HepG2 (cell line): Measurements from ENCODE around the gene CFTR. TPM values are rescaled to one million over a fixed set of nuclear protein-coding genes. Genes with fewer than 3 reads are reported as not detected.

Source experiments
- ATAC-seq: fragments of 200-7000 bp; cut with Tn5 transposase; 3 replicates; pipeline ENCODE4 v1.9.1; 2020; ENCODE audit warnings: mild to moderate bottlenecking, moderate library complexity
- BruUV-seq: library from RNA; stranded (reverse); fragments of 400-500 nt; replicated peaks from 2 replicates; lab custom pipeline; 2021; lab: Mats Ljungman, UMichigan
- CTCF ChIA-PET: fragments of 300-600 bp; formaldehyde crosslinking; extraction: SDS; loops from one replicate; lab custom pipeline; 2021; ENCODE audit warnings: low total read pairs, inconsistent platforms, low intra/inter-chr PET ratio; lab: Yijun Ruan, JAX
- POLR2A ChIA-PET: fragments of 350-600 bp; sonication (Branson Sonifier 250); formaldehyde crosslinking; loops from one replicate; lab custom pipeline; 2020; ENCODE audit warnings: antibody characterized with exemption, inconsistent platforms; lab: Yijun Ruan, JAX
- DNase-seq: peaks from one replicate; pipeline ENCODE4 v3.0.0-alpha.2; 2015; ENCODE audit warnings: low spot score
- FAIRE-seq: peaks from 3 replicates; lab custom pipeline; 2011; peaks lifted over from hg19 to GRCh38; lab: Jason Lieb, UNC
- H2AFZ ChIP-seq: one replicate; pipeline ENCODE4 v1.6.1; 2011; ENCODE audit warnings: low read length, inconsistent platforms
- H3K27ac ChIP-seq: fragments of 300-600 bp; 3 replicates; pipeline ENCODE4 v1.8.0; 2011; ENCODE audit warnings: mixed run types, mild to moderate bottlenecking, mixed read lengths, low read length, inconsistent platforms; ENCODE audit not compliant: insufficient read depth; ENCODE audit errors: extremely low read length
- H3K27me3 ChIP-seq, 2 experiments: fragments of 200-600 bp in 1 of 2; 2 replicates in 1 of 2; 3 replicates in 1 of 2; pipeline versions ENCODE4 v1.6.0 to v1.8.0; 2011; ENCODE audit warnings: low read length in 2 of 2, mild to moderate bottlenecking in 2 of 2, moderate library complexity in 2 of 2, inconsistent platforms in 1 of 2; ENCODE audit not compliant: insufficient read depth in 2 of 2, control insufficient read depth in 1 of 2
- H3K36me3 ChIP-seq, 2 experiments: fragments of 200-600 bp in 1 of 2; replicated peaks in 1 of 2; 2 replicates in 1 of 2; 3 replicates in 1 of 2; pipeline versions ENCODE4 v1.5.1 to v1.8.0; 2011; ENCODE audit warnings: low read length in 2 of 2, inconsistent platforms in 1 of 2; ENCODE audit not compliant: insufficient read depth in 2 of 2, control insufficient read depth in 1 of 2
- H3K4me1 ChIP-seq: 2 replicates; pipeline ENCODE4 v1.5.1; 2012; ENCODE audit warnings: low read length, inconsistent platforms; ENCODE audit not compliant: insufficient read depth
- H3K4me2 ChIP-seq: 2 replicates; pipeline ENCODE4 v1.6.0; 2011; ENCODE audit warnings: low read depth, low read length, inconsistent platforms
- H3K4me3 ChIP-seq, 3 experiments: fragments of 200-600 bp in 1 of 3; sonication (generic), shearing (Covaris generic) in 1 of 3; replicated peaks in 1 of 3; 2 replicates each; pipeline ENCODE4 v1.5.1; 2011 to 2016; ENCODE audit warnings: low read length in 3 of 3, inconsistent platforms in 2 of 3, low read depth in 2 of 3, mild to moderate bottlenecking in 2 of 3, control low read depth in 1 of 3, mixed read lengths in 1 of 3; ENCODE audit not compliant: insufficient read depth in 1 of 3
- H3K79me2 ChIP-seq: one replicate; pipeline ENCODE4 v1.6.1; 2011; ENCODE audit warnings: low read length, inconsistent platforms; ENCODE audit not compliant: insufficient read depth
- H3K9ac ChIP-seq: 2 replicates; pipeline ENCODE4 v1.6.0; 2011; ENCODE audit warnings: mild to moderate bottlenecking, low read depth, low read length, inconsistent platforms; ENCODE audit not compliant: insufficient read depth
- H3K9me3 ChIP-seq: 2 replicates; pipeline ENCODE4 v1.5.1; 2012; ENCODE audit warnings: mild to moderate bottlenecking, low read length
- H4K20me1 ChIP-seq: 2 replicates; pipeline ENCODE4 v1.6.0; 2011; ENCODE audit warnings: inconsistent platforms, mild to moderate bottlenecking, low read length, moderate library complexity; ENCODE audit not compliant: insufficient read depth
- CHD4 ChIP-seq: fragments of 200-600 bp; sonication (generic); IDR thresholded peaks from 2 replicates; pipeline ENCODE4 v1.7.0; 2017; ENCODE audit warnings: mild to moderate bottlenecking, low read length, borderline replicate concordance
- HDAC2 ChIP-seq: sonication (generic); formaldehyde crosslinking; IDR thresholded peaks from 2 replicates; pipeline ENCODE4 v1.4.0; 2020; ENCODE audit warnings: missing genetic modification reagents
- KDM1A ChIP-seq: IDR thresholded peaks from 2 replicates; pipeline ENCODE4 v1.6.1; 2016; ENCODE audit warnings: missing compliant biosample characterization
- MAFK ChIP-seq, 2 experiments: IDR thresholded peaks in 1 of 2; conservative IDR thresholded peaks in 1 of 2; 2 replicates each; pipeline ENCODE4 v1.6.1; 2011; ENCODE audit warnings: improper control_type of control experiment in 2 of 2, low read length in 2 of 2
- MAZ ChIP-seq, 2 experiments: sonication (generic) in 1 of 2; formaldehyde crosslinking in 1 of 2; IDR thresholded peaks; 2 replicates each; pipeline versions ENCODE4 v1.5.0 to v1.6.1; 2012 to 2020; ENCODE audit warnings: low read depth in 2 of 2, mild to moderate bottlenecking in 2 of 2, borderline replicate concordance in 1 of 2, improper control_type of control experiment in 1 of 2, low read length in 1 of 2, missing genetic modification reagents in 1 of 2, moderate library complexity in 1 of 2
- MLX ChIP-seq: IDR thresholded peaks from 2 replicates; pipeline ENCODE4 v1.6.1; 2016
- MXD3 ChIP-seq: IDR thresholded peaks from 2 replicates; pipeline ENCODE4 v1.6.1; 2016; ENCODE audit warnings: mild to moderate bottlenecking, missing biosample characterization, missing genetic modification reagents
- NFKBIZ ChIP-seq: IDR thresholded peaks from 2 replicates; pipeline ENCODE4 v1.6.1; 2018; ENCODE audit warnings: missing genetic modification reagents, missing compliant biosample characterization
- NONO ChIP-seq, 2 experiments: fragments of 450-650 bp in 1 of 2; sonication (generic) in 1 of 2; formaldehyde crosslinking in 1 of 2; IDR thresholded peaks in 1 of 2; conservative IDR thresholded peaks in 1 of 2; 2 replicates each; pipeline versions ENCODE4 v1.6.1 to v1.8.0; 2017 to 2022; ENCODE audit warnings: mild to moderate bottlenecking in 1 of 2, missing genetic modification reagents in 1 of 2, moderate library complexity in 1 of 2
- NRL ChIP-seq: sonication (generic); formaldehyde crosslinking; IDR thresholded peaks from 2 replicates; pipeline ENCODE4 v1.5.0; 2020; ENCODE audit warnings: missing genetic modification reagents, mild to moderate bottlenecking, moderate library complexity, borderline replicate concordance
- RAD51 ChIP-seq: fragments of 450-650 bp; IDR thresholded peaks from 2 replicates; pipeline ENCODE4 v1.6.1; 2016; ENCODE audit warnings: borderline replicate concordance
- RFXAP ChIP-seq: sonication (generic); formaldehyde crosslinking; IDR thresholded peaks from 2 replicates; pipeline ENCODE4 v1.4.0; 2020; ENCODE audit warnings: missing genetic modification reagents, borderline replicate concordance
- SRSF4 ChIP-seq: fragments of 200-400 bp; formaldehyde crosslinking; IDR thresholded peaks from one replicate; pipeline ENCODE4 v1.6.1; 2018; ENCODE audit warnings: mild to moderate bottlenecking, low read depth, low read length, moderate library complexity; ENCODE audit not compliant: poor library complexity, severe bottlenecking
- TOPORS ChIP-seq: sonication (generic); formaldehyde crosslinking; IDR thresholded peaks from 2 replicates; pipeline ENCODE4 v1.8.0; 2023; ENCODE audit warnings: mild to moderate bottlenecking, missing genetic modification reagents
- ZBTB7A ChIP-seq: sonication (generic); formaldehyde crosslinking; IDR thresholded peaks from 2 replicates; pipeline ENCODE4 v1.8.0; 2022; ENCODE audit warnings: mild to moderate bottlenecking, missing genetic modification reagents
- ZBTB7B ChIP-seq: sonication (generic); formaldehyde crosslinking; IDR thresholded peaks from 2 replicates; pipeline ENCODE4 v1.4.0; 2020; ENCODE audit warnings: missing genetic modification reagents
- ZNF276 ChIP-seq: sonication (generic); formaldehyde crosslinking; IDR thresholded peaks from 2 replicates; pipeline ENCODE4 v1.4.0; 2020; ENCODE audit warnings: mild to moderate bottlenecking, low read depth, missing genetic modification reagents
- ZNF605 ChIP-seq: sonication (generic); formaldehyde crosslinking; IDR thresholded peaks from 2 replicates; pipeline ENCODE4 v1.8.0; 2022; ENCODE audit warnings: mild to moderate bottlenecking, missing genetic modification reagents
- WGBS: methylation state at CpG from one replicate; pipeline ENCODE4 v1.1.6; 2017; ENCODE audit warnings: low lambda C conversion rate; 5-methylcytosine and 5-hydroxymethylcytosine counted together
- in situ Hi-C: cut with HindIII; loops from 2 replicates; pipeline ENCODE4 v1.10.0; 2017; ENCODE audit warnings: low pct_unique_long_range_greater_than_20kb; ENCODE audit not compliant: extremely low pct_ligation_motif_present
- intact Hi-C: fragments of 100-400 bp; cut with micrococcal nuclease; formaldehyde crosslinking; loops from one replicate; pipeline ENCODE4 v1.10.0; 2022; ENCODE audit not compliant: unreplicated experiment
- polyA plus RNA-seq, 8 experiments: library from polyadenylated mRNA; depleted of rRNA in 3 of 8; stranded (reverse) in 7 of 8; unstranded in 1 of 8; fragments of >200 nt; fragmentation: Illumina TruSeq in 4 of 8; extraction: Trizol in 4 of 8; gene quantifications; 2 replicates each; pipeline versions ENCODE4 v1.2.1 to v1.2.3, GENCODE V29; 2011 to 2016; ENCODE audit warnings: low read depth in 4 of 8, missing spikeins in 1 of 8, mixed read lengths in 1 of 8; ENCODE audit not compliant: insufficient read depth in 1 of 8
- total RNA-seq, 5 experiments: library from RNA; depleted of rRNA; stranded (reverse); fragments of >200 nt; fragmentation: Illumina TruSeq; extraction: Trizol; gene quantifications; 2 replicates each; pipeline ENCODE4 v1.2.3, GENCODE V29; 2016; ENCODE audit warnings: low read depth in 1 of 5

CFTR gene
- total and polyA plus RNA-seq, 2 of the 13 experiments (the other 11 are each of a cell fraction or from before 2014, with no cell fraction given), result not detected

GRCh38 chr7:117612637-117613036 is 132.8 kb downstream of the CFTR start (continued):
- TF ChIP-seq MLX (CRISPR knock-in tag) (no peak), SRSF4 (no peak), MAFK (conservative IDR thresholded peaks at IDR 0.05 in 1 of 2, IDR thresholded peaks at IDR 0.05 in 1 of 2; ENCODE audit: low read length in 2 of 2) (no peak), NRL (no peak), NFKBIZ (CRISPR knock-in tag) (no peak), RAD51 (no peak), KDM1A (CRISPR knock-in tag) (no peak), ZBTB7B (CRISPR knock-in tag) (no peak), MAZ (IDR thresholded peaks at IDR 0.05; ENCODE audit: borderline replicate concordance, low read depth, low read length) (no peak), MAZ (CRISPR knock-in tag; IDR thresholded peaks at IDR 0.05; ENCODE audit: low read depth) (no peak), NONO (IDR thresholded peaks at IDR 0.05) (no peak), NONO (CRISPR knock-in tag; conservative IDR thresholded peaks at IDR 0.05) (no peak), ZNF276 (no peak)

GRCh38 chr7:117616694-117617093 is 136.9 kb downstream of the CFTR start:
- H4K20me1 ChIP-seq, result no peaks in the 10 kb centered on the region
- FAIRE-seq (no peak), DNase-seq (no peak), ATAC-seq (no peak)
- no peak overlapping the region for H3K4me3 ChIP-seq
- no TSS peak for BruUV-seq
- ChIA-PET POLR2A (no interaction called here), CTCF (no interaction called here)
- no peaks in the 10 kb centered on the region for H3K9me3 ChIP-seq
- H3K36me3 ChIP-seq, result no peaks in the 10 kb centered on the region
- H3K27ac ChIP-seq, result no peak overlapping the region
- H3K79me2 ChIP-seq, result no peaks in the 10 kb centered on the region
- in situ Hi-C loops, result no loop called here
- TF ChIP-seq MXD3 (no peak), ZBTB7A (no peak), RFXAP (no peak), HDAC2 (CRISPR knock-in tag) (no peak), TOPORS (CRISPR knock-in tag) (no peak), ZNF605 (CRISPR knock-in tag) (no peak), CHD4 (no peak)
- TF ChIP-seq, all 625 proteins: peak for 0
- no peak overlapping the region for H3K9ac ChIP-seq
- H3K4me1 ChIP-seq, result no peaks in the 10 kb centered on the region
- no peak overlapping the region for H3K4me2 ChIP-seq
- no peaks in the 10 kb centered on the region for H3K27me3 ChIP-seq
- WGBS, result 0% methylated on average over 1 of the region's 1 CpG
- no peak overlapping the region for H2AFZ ChIP-seq
- intact Hi-C loops, result no loop called here
